OCI-LY1 (cell line): Measurements from ENCODE around the gene ARHGDIA.

Source experiments
- EZH2 ChIP-seq: fragments of 200-600 bp; sonication (generic), shearing (Covaris generic); IDR thresholded peaks from 2 replicates; pipeline ENCODE4 v1.8.0; 2017; ENCODE audit warnings: borderline replicate concordance, mixed run types, mild to moderate bottlenecking, antibody characterized with exemption, low read length, moderate library complexity, mixed read lengths
- TF ChIP-seq, protein P1 (sequence below): fragments of 200-600 bp; sonication (generic), shearing (Covaris generic); IDR thresholded peaks from 2 replicates; pipeline ENCODE4 v1.5.1; 2017; ENCODE audit warnings: mild to moderate bottlenecking, antibody characterized with exemption, low read length, moderate library complexity, mixed read lengths

DNA sequence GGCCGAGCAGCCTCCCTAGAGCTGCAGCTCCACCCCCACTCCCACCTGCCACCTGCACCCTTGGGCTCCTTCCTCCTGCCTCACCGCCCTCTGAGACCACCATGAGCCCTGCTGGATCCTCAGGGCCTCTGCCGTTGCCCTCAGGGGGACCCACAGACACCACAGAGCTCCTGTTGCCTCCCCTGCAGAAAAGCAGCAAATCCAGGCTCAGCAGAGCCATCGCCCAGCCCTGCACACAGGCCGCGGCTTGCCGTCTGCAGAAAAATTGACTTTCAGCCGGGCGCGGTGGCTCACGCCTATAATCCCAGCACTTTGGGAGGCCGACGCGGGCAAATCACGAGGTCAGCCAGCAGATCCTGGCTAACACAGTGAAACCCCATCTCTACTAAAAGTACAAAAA is 29.3 kb downstream of the ARHGDIA start:
- TF ChIP-seq, protein P1, sequence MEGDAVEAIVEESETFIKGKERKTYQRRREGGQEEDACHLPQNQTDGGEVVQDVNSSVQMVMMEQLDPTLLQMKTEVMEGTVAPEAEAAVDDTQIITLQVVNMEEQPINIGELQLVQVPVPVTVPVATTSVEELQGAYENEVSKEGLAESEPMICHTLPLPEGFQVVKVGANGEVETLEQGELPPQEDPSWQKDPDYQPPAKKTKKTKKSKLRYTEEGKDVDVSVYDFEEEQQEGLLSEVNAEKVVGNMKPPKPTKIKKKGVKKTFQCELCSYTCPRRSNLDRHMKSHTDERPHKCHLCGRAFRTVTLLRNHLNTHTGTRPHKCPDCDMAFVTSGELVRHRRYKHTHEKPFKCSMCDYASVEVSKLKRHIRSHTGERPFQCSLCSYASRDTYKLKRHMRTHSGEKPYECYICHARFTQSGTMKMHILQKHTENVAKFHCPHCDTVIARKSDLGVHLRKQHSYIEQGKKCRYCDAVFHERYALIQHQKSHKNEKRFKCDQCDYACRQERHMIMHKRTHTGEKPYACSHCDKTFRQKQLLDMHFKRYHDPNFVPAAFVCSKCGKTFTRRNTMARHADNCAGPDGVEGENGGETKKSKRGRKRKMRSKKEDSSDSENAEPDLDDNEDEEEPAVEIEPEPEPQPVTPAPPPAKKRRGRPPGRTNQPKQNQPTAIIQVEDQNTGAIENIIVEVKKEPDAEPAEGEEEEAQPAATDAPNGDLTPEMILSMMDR, result no peak
- TF ChIP-seq EZH2, result no peak
